HG03520 (cell line): ENCODE results near the gene PADI1.
A peak's percentile ranks its signal among the peaks of the same experiment; 100 is the strongest.

Experiments
- ATAC-seq: cut with Tn5 transposase; IDR thresholded peaks from one replicate; pipeline ENCODE4 v1.9.1; 2021; ENCODE audit warnings: mild to moderate bottlenecking, moderate library complexity; ENCODE audit not compliant: unreplicated experiment

The PADI1 gene

DNA sequence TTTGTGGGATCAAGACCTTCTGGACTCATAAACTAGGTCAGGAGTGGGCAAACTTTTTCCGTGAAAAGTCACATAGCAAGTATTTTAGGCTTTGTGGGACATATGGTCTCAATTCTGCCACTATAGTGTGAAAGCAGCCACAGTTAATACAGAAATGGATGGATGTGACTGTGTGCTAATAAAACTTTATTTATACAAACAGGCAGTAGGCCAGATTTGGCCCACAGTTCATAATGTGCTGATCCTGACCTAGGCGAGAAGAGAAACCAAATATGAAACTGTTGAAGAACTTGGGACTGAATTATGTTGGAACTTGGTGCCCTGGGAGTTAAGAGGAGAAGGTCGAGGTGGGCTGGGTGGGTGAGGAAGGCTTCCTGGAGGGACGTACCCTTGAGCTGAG, 61.0 kb downstream of the PADI1 start:
- ATAC-seq: no peak

DNA sequence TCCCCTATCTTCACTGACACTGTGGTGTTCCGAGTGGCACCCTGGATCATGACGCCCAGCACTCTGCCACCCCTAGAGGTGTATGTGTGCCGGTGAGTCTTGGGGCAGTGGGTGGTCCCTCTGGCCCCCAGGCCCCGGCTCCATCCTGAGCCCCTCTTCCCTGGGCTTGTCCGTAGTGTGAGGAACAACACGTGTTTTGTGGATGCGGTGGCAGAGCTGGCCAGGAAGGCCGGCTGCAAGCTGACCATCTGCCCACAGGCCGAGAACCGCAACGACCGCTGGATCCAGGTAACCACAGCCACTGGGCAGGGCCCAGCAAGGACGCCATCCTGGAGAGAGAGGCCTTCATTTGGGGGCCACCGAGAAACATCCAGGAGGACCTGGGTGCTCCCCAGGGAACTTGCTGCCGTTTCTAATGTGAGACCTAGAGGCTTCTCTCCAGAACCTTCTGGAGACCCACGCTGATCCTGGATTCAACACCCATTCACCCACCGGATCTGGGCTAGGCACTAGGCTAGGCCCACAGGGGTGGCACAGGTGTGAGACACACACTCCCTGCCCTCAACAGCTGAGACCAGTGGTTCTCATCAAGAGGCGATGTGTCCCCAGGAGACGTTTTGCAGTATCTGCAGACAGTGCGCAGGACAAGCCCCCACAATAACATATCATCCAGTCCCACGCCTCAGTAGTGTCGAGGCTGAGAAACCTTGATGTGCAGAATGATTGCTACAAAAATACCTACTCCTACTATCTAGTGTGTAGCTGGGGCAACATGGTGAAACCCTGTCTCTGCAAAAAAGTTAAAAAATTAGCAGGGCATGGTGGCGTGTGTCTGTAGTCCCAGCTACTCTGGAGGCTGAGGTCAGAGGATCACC, 66.2 kb downstream of the PADI1 start:
- no peak for ATAC-seq

DNA sequence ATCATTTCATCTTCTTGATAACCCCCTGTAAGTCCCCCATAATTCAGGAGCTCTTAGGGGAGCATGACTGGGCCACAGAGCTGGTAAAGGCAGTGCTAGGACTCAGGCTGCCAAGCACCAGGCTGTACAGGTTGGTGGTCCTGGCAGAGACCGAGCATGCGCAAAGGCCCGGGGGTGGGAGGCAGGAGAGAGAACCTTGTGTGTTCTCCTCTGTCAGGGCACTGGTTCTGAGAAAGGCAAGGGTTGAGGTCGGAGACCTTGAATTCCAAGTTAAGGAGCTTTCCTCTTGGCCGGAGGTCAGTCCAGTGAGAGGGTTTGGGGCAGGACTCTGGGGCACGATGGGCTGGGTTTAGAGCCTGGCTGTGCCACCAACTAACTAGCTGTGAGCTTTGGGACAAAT, 67.1 kb downstream of the PADI1 start:
- no peak for ATAC-seq

DNA sequence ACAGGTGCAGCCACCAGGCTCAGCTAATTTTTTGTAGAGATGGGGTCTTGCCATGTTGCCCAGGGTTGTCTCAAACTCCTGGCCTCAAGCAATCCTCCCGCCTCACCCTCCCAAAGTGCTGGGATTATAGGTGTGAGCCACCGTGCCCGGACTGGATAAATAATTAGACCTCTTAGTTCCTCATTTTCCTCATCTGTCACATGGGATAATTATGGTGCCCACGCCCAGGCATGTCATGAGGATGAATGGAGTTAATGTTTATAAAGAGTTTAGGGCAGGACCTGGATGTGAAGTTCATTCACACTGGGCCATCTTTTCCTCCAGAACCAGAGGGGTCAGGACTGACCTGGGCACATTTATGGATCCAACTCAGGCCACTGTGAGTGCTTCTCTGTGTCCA, 67.7 kb downstream of the PADI1 start:
- no peak for ATAC-seq

DNA sequence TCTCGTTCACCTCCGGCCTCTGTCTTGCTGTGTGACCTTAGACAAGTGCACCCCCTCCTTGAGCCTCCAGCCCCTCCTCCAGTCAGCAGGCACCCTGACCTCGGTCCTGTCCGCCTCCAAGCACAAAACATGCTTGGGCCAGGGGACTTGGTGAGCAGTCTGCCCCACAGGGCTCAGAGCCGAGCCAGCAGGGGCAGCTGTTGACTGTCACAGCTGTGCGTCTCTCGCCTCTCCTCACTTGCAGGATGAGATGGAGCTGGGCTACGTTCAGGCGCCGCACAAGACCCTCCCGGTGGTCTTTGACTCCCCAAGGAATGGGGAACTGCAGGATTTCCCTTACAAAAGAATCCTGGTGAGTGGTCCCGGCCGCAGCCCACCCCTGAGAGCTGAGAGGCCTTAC, 68.2 kb downstream of the PADI1 start:
- ATAC-seq: no peak

DNA sequence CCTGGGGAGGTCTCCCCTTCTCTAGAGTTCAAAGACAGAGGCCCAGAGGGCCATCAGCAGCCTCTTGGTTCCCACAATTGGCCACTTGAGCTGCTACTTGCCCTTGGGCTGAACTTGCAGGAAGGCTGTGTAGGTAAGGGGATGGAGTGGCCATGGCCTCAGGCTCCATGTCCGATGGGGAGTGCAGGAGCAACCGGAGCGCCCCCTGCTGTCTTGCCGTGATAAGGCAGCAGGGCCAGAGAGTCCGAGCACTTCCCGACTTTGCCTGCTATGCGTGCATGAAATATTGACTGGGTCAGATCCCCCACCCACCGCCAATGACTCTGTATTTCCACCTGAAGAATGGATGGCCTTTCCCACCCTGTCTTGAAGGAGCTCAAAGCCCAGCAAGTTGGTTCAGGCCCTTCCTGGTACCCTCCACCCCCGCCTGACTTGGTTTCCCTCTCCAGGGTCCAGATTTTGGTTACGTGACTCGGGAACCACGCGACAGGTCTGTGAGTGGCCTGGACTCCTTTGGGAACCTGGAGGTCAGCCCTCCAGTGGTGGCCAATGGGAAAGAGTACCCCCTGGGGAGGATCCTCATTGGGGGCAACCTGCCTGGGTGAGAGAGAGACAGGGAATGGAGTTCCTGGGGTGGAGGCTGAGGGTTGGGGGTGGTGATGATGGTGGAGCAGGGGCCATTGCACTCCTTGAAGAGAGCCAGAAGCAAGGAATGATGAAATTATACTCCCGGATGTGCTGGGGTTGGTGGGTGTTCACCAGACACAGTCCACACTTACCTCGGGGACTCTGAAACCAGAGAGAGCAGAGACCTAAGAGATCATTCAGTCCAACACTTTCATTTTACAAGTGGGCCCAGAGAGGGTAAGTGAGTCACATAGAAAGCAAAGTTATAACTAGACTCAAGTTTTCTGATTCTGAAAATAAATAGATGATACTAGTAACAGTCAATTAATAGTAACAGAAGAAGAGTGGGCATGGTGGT, 69.5 kb downstream of the PADI1 start:
- ATAC-seq: peak; percentile 63

DNA sequence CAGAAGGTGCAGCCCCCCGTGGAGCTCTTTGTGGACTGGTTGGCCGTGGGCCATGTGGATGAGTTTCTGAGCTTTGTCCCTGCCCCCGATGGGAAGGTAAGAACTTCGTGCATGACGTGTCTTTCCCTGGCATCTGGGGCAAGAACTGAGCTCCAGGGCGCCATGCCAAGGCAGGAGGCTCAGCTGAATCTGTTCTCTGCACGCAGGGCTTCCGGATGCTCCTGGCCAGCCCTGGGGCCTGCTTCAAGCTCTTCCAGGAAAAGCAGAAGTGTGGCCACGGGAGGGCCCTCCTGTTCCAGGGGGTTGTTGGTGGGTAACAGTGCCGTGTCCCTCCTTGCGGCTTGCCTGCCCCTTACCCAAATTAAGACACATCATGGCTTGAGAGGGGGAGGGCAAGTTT, 71.6 kb downstream of the PADI1 start:
- ATAC-seq: no peak

DNA sequence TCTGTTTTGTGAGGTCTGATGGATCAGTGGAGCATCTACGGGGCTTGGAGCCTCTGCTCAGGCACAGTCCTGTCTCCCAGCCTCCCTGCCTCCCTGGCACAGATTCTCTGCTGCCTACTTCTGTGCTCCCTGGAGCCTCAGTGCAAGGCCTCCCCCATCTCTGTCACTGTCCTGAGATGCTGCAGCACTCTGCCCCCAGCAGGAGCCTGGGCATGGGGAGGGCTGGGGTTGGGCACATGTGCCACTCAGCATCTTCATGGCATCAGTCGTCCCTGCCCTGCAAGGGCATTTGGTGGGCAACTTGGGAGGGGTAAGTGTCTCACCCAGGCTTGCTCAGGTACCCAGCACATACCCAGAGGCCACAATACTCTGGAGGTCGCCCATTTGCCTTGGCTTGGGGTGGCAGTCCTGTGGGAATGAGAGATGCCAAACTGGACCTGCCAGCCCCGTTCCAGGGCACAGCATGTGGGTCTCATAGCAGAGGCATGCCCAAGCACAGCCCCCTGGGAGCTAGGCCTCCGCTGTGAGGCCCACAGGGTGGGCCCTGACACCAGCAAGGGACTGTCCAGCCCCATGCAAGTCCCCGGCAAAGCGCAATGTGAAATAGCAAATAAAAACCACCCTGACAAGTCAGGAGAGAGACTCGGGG, 72.7 kb downstream of the PADI1 start:
- no peak for ATAC-seq

DNA sequence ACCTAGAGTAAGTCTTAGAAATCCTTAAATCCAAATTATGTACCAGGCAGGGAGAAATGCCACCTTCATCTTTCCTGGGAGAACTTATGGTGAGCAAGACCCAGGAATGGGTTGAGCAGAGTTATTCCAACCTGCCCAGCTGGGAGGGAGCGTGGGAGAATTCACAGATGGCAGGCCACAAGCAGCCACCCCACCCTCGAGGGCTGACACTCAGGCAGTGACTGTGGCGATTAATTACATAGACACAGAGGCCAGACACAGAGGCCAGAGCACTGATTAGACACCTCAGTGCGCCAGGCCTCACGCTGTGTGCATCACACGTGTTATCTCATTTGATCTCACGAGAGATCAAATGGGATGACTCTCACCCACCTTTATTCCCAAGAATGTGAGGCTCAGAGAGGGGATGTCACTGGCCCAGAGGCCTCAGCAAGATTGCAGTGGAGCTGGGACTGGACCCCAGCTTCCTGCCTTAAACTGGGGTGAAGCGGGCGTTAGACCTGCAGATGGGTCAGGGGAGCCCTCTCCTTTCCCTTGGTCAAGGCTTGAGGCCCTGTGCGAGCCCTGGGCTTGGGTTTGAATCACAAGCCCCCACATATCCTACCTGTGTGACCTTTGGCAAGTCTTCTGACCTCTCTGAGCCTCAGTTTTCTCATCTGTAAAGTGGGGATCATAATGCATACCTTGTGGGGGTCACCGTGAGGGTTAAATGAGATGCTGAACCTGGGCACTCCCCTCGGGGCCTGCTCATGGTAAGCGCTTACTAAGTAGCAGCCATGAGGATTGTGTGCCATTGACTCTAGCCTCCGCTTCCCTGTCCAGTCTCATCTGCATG, 74.3 kb downstream of the PADI1 start:
- no peak for ATAC-seq

DNA sequence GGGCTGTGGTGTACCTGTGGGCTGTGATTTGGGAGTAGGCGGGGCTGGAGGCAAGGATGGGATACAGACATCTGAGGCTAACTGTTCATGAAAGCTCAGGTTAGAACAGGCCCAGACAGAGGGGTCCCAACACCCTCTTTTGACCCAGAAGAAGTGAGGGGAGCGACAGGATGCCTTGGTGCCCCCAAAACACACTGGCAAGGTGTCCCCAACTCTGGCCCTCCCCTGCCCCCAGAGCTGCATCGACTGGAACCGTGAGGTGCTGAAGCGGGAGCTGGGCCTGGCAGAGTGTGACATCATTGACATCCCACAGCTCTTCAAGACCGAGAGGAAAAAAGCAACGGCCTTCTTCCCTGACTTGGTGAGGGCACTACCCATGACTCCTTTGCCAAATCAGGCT, 75.5 kb downstream of the PADI1 start:
- no peak for ATAC-seq

DNA sequence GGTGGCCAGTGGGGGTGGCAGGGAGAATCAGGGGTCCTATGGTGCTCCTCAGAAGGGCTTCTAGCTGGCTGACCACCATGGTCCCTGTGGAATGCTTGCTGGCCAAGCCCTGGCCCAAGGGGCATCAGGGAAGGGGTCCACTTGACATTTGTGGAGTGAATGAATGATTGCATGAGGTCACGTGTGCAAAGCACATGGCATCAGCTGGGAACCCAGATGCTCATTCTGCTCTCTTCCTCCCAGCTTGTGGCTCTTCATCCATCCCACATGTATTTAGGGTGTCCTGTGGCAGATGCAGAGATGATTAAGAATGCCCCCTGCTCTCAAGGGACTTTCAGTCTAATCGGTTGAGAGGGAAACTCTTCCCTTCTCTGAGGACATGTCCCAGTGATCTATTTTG, 76.0 kb downstream of the PADI1 start:
- no peak for ATAC-seq

DNA sequence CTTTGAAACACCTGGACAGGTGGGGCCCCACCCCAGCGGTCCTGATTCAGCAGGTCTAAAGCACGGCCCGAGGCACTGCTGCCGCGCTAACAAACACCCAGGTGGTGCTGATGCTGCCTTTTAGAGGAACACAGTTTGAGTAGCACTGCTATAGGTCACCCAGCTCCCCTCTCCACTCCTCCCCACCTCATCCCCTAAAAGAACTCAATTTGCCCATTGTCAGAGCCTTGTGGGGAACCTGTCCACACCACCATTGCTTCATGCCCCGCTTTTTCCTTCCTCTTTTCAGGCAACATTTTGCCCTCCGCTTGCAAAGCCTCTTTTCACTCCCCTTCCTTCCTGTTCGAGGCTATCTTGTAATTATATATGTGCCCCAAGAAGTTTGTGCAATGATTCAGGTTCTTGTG, 76.8 kb downstream of the PADI1 start:
- ATAC-seq: no peak

DNA sequence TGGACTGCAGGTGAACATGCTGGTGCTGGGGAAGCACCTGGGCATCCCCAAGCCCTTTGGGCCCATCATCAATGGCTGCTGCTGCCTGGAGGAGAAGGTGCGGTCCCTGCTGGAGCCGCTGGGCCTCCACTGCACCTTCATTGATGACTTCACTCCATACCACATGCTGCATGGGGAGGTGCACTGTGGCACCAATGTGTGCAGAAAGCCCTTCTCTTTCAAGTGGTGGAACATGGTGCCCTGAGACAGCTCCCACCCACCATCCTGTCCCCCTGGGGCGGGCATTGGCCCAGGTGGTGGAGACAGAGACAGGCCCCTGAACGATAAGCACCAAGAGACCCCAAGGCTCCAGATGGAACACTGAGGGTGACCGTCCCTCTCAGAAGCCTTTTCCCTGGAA, 77.9 kb downstream of the PADI1 start:
- ATAC-seq: no peak

DNA sequence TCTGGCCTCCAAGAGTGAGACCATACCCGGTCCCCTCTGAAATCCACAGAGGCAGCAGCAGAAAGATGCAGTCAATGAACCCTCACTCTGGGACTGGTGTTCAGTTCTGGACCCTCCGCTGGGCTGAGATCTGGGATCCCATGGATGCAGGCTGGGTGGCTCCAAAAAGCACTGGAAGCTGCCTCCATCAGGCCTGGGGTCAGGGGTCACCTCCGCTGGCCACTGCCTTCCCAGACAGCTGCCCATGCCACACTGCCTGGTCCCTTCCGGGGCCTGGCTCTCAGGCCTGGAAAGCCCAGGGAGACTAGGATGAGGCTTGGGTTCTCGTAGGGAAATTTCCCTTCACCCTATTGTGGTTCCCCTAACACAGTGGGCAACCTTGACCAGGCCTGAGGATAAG, 81.7 kb downstream of the PADI1 start:
- ATAC-seq: no peak

DNA sequence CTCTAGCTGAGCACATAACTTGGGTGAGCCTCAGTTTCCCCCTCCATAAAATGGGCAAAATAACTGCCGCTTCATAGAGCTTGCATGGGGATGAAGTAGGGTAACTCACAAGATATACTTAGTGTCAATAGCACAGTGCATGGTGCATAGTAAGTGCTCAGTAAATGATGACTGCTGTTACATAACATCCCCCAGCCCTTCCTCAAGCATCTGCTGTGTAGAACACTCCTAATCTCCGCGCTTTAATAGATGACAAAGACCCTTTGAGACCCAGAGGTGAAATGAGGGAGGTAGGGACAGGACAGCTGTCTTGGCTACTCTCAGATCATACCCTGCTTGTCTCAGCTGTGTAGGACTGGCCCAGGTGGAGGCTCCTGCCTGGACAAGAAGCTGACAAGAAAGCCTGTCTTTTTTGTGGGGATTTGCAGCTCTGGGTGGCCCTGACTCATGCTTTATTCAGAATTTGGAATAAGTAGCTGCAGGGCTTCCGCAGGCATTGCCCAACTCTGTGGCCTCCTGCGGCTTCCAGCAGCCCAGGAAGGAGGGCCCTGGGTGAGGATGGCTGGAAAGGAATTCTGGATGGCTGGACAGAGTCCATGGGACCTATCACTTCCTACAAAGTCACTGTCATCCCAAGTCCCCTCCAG, 82.3 kb downstream of the PADI1 start:
- no peak for ATAC-seq

DNA sequence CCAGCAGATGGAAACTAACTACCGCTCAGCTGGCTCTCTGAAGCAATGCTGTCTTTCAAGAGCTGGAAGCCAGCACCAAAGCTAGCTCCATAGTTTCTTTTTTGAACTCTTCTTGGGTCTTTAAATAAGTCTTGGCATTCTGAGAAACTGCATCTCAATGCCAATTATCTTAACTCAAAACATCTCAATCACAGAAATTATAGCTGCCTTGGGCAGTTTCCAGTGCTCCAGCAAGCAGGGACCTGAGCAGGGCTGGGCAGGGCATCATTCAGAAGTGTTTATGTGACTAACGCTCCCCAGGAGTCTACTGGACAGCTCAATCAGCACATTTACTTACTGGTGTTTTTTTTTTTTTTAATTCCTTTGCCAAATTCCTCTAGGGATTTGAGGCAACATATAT, 84.8 kb downstream of the PADI1 start:
- no peak for ATAC-seq

DNA sequence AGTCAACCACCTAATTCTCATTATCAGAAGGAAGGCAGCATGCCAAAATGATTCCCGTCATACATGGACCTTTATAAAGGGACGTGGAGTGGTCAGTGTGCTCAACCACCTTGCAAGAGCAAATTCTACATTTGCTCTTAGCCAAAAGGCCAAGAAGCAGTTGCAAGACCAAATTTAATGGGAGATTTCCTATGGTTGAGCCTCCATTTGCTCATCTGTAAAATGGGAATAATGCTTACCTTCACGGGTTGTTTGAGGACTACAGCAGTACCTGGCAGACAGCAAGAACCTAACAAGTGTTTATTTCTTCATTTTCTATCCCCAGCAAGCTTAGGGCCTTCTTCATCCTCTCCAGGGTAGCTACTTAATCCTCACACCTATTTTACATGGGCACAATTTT, 85.6 kb downstream of the PADI1 start:
- no peak for ATAC-seq

DNA sequence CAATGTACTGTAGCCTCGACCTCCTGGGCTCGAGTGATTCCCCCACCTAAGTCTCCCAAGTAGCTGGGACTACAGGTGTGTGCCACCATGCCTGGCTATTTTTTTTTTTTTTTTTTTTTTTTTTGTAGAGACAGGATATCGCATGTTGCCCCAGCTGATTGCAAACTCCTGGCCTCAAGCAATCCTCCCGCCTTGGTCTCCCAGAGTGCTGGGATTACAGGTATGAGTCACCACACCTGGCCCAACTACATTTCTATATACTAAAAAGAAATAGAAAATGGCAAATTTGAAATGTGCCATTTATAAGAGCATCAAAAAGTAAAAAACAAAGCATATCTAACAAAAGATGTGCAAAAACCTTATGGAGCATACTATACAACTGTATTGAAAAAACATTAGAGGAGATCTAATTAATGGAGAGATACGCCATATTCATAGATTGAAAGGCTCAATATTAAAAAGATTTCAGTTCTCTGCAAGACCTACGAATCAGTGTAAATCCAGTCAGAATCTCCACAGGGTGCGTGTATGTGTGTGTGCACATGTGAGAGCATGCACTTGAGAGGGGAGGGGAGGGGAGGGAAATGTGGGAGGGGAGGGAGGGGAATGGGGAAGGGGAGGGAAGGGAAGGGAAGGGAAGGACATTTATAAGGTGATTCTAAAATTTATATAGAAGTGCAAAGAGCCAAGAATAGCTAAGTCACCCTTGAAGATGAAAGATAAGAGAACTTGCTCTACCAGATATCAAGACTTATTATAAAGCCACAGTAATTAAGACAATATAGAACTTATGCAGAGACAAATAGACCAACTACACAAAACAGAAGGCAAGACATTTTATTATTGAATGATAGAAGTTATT, 87.6 kb downstream of the PADI1 start:
- no peak for ATAC-seq
